Uterus (tissue), 4 donors: ENCODE results near the gene TTLL3. TPM values are rescaled to one million over a fixed set of nuclear protein-coding genes. Genes with fewer than 3 reads are reported as not detected.

Experiments used
- DNase-seq, 2 donors: peaks; one replicate each; pipeline ENCODE4 v3.0.0-alpha.2; 2019 to 2020
- H3K27ac ChIP-seq, 2 donors: fragments of 200-600 bp; sonication (generic); 1 replicate in 1 of 2; 2 replicates in 1 of 2; pipeline ENCODE4 v1.5.1; 2016 to 2018
- H3K27me3 ChIP-seq, 2 donors: fragments of 200-600 bp; sonication (generic); one replicate each; pipeline ENCODE4 v1.5.1; 2018 to 2019; ENCODE audit warnings: control low read depth in 1 of 2
- H3K36me3 ChIP-seq, 2 donors: fragments of 200-600 bp; sonication (generic); one replicate each; pipeline ENCODE4 v1.5.1; 2019; ENCODE audit warnings: control low read depth in 1 of 2
- H3K4me1 ChIP-seq, 2 donors: fragments of 200-600 bp; sonication (generic); one replicate each; pipeline ENCODE4 v1.5.1; 2018 to 2019; ENCODE audit warnings: control low read depth in 1 of 2
- H3K4me3 ChIP-seq, 2 donors: fragments of 200-600 bp; sonication (generic); 1 replicate in 1 of 2; 2 replicates in 1 of 2; pipeline ENCODE4 v1.5.1; 2018 to 2019; ENCODE audit warnings: mild to moderate bottlenecking in 1 of 2
- H3K9me3 ChIP-seq, 2 donors: fragments of 200-600 bp; sonication (generic); one replicate each; pipeline ENCODE4 v1.5.1; 2019; ENCODE audit warnings: control low read depth in 1 of 2
- POLR2A ChIP-seq, 2 donors: fragments of 450-650 bp; IDR thresholded peaks; one replicate each; pipeline ENCODE4 v1.6.1; 2016; ENCODE audit warnings: antibody characterized with exemption in 2 of 2, mild to moderate bottlenecking in 1 of 2, moderate library complexity in 1 of 2
- intact Hi-C: fragments of 100-400 bp; cut with DNase I; formaldehyde crosslinking; loops from one replicate; pipeline ENCODE4 v1.15.1; 2023; ENCODE audit warnings: low total_unique reads
- total RNA-seq, 4 donors: library from RNA; depleted of rRNA in 3 of 4; stranded (reverse); fragments of >200 nt in 3 of 4; gene quantifications; one replicate each; pipeline versions ENCODE4 v1.1.0 to v1.2.4, GENCODE V29; 2014 to 2023
- TF ChIP-seq, protein P1 (sequence below), 4 experiments: fragments of 200-600 bp in 2 of 4; fragments of 450-650 bp in 2 of 4; sonication (generic) in 2 of 4; IDR thresholded peaks; one replicate each; pipeline ENCODE4 v1.5.1; 2016 to 2019; ENCODE audit warnings: antibody characterized with exemption in 4 of 4, mild to moderate bottlenecking in 2 of 4, moderate library complexity in 1 of 4
- donor health status: DM: yes; HTN: yes; CAD: no.

Gene TTLL3
- total RNA-seq, 4 donors from 2014 or later, result 67.1 to 349 (median 83.7) TPM

DNA sequence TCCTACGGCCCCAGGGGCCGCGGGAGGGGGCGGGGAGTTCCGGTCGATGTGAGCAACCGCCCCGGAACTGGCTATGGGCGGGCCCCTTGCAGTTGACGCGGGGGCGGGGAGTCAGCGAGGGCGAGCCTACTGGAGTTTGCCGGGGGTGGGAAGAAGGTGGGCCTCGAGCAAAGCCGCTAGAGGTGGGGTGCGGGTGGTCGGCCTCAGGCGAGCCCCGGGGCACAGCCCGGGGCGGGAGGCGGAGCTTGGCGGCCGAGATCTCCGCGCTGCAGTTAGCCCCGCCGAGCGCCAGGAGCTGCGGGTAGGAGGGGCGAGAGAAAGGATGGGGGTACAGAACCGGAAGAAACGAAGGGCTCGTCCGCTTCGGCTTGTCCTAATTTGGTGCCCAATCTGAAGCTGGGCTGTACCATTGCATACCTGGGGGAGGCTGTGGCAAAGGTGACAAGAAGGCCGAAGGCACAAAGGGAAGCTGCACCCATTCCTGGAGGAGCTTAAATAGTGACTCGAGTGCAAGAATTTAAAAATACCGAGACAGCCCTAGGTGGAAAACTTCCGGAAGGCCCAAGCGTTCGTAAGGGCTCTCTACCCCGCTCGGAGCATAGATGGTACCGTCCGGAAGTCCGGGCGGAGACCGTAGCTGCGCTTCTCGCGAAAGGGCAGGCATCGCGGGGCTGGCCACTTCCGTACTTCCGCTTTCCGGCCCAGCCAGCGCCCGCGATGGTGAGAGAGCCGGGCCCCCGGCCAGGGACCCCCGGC, 17.5 kb upstream of the TTLL3 start, which contains the start of the genes ARPC4 and TADA3:
TSS of gene ARPC4 (plus strand) at position 678 of the 756 bp plus-strand sequence. CDS start at position 718, 40 bp downstream.
TSS of gene TADA3 (minus strand) at position 69 of the 756 bp plus-strand sequence. CDS start 1,007 bp downstream, outside the sequence.
- peak within 1 kb of the TSS; percentile 99 to 100 for H3K4me3 ChIP-seq
- no peaks in the 10 kb centered on the region for H3K9me3 ChIP-seq
- intact Hi-C loops, result no loop called here
- no peaks in the 10 kb centered on the region for H3K36me3 ChIP-seq
- DNase-seq, result peak; percentile 92 to 93
- peak; percentile 33 to 72 for TF ChIP-seq POLR2A (IDR thresholded peaks at IDR 0.05)
- TF ChIP-seq, protein P1, sequence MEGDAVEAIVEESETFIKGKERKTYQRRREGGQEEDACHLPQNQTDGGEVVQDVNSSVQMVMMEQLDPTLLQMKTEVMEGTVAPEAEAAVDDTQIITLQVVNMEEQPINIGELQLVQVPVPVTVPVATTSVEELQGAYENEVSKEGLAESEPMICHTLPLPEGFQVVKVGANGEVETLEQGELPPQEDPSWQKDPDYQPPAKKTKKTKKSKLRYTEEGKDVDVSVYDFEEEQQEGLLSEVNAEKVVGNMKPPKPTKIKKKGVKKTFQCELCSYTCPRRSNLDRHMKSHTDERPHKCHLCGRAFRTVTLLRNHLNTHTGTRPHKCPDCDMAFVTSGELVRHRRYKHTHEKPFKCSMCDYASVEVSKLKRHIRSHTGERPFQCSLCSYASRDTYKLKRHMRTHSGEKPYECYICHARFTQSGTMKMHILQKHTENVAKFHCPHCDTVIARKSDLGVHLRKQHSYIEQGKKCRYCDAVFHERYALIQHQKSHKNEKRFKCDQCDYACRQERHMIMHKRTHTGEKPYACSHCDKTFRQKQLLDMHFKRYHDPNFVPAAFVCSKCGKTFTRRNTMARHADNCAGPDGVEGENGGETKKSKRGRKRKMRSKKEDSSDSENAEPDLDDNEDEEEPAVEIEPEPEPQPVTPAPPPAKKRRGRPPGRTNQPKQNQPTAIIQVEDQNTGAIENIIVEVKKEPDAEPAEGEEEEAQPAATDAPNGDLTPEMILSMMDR (IDR thresholded peaks at IDR 0.05), result peak in 2 of 4 experiments; percentile 17 to 49
- no peaks in the 10 kb centered on the region for H3K4me1 ChIP-seq
- H3K27me3 ChIP-seq, result no peaks in the 10 kb centered on the region
- H3K27ac ChIP-seq, result peak within 1 kb of the TSS; percentile 98

DNA sequence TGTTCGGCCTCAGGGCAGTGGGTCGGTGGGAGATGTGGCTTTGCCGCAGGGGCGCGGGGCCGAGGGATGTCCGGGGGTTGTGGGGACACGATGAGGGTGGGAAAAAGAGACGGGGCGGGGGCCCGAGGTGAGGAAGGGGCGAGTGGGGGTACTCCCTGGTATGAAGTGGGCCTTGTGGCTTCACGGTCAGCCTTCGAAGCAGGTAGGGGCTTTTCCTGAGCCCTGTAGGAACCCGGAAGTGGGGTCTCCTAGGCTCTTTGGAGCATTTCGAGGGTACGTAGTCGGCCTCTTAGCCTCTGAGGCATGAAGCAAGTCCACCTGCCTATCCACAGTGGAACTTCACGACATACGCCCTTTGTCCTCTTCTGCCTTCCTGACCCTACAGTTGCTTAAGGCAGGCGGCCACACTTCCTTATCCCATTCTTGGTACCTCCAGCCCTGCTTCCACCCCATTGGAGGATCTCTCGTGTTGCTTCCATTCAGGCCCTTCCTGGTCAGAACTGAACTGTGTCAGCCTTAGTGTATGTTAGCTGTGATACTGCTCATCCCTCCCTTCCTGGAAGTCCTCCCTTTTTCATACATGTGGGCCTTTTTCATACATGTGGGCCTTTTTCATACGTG, 16.8 kb upstream of the TTLL3 start:
- Histone ChIP-seq H3K4me3 (peak overlapping the region; percentile 99 to 100), H3K4me1 (no peaks in the 10 kb centered on the region), H3K36me3 (no peaks in the 10 kb centered on the region), H3K27ac (peak overlapping the region; percentile 98), H3K9me3 (no peaks in the 10 kb centered on the region), H3K27me3 (no peaks in the 10 kb centered on the region)
- TF ChIP-seq, protein P1 (IDR thresholded peaks at IDR 0.05), result no peak
- TF ChIP-seq POLR2A (IDR thresholded peaks at IDR 0.05), result no peak
- intact Hi-C loops, result no loop called here
- DNase-seq, result no peak

DNA sequence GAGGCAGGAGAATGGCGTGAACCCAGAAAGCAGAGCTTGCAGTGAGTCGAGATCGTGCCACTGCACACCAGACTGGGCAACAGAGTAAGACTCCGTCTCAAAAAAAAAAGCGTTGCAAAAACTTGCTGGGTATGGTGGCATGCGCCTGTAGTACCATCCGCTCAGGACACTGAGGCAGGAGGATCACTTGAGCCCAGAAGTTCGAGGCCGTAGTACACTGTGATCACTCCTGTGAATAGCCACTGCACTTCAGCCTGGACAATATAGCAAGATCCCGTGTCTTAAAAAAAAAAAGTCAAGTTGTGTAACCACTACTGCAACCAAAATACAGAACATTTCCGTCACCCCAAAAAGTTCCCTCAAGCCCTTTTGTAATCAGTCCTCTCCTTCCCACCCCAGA, 15.7 kb upstream of the TTLL3 start:
- Histone ChIP-seq H3K27ac (no peak overlapping the region), H3K4me3 (no peak overlapping the region), H3K27me3 (no peaks in the 10 kb centered on the region), H3K9me3 (no peaks in the 10 kb centered on the region), H3K36me3 (no peaks in the 10 kb centered on the region), H3K4me1 (no peaks in the 10 kb centered on the region)
- intact Hi-C loops, result no loop called here
- no peak for TF ChIP-seq POLR2A (IDR thresholded peaks at IDR 0.05)
- TF ChIP-seq, protein P1 (IDR thresholded peaks at IDR 0.05), result no peak
- no peak for DNase-seq

DNA sequence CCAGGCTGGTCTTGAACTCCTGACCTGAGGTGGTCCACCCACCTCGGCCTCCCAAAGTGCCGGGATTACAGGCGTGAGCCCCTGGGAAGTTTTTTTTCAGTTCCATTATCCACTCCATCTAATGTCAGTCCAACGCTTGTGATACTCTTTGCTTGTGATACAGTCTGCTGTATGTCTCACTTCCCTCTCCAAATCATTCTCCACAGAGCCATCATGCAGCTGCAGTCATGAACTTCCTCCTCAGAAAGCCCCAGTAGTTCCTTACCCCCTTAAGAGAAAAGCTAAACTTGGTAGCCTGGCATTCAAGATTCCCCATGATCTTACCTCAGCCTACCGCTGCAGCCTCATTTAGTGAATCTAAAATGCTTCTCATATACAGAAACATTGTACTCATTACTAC, 14.9 kb upstream of the TTLL3 start:
- no peaks in the 10 kb centered on the region for H3K9me3 ChIP-seq

More for the DNA sequence above, 14.9 kb upstream of the TTLL3 start:
- no peaks in the 10 kb centered on the region for H3K4me1 ChIP-seq
- H3K27me3 ChIP-seq, result no peaks in the 10 kb centered on the region
- TF ChIP-seq, protein P1 (IDR thresholded peaks at IDR 0.05), result no peak
- no peak for TF ChIP-seq POLR2A (IDR thresholded peaks at IDR 0.05)
- H3K36me3 ChIP-seq, result no peaks in the 10 kb centered on the region
- H3K27ac ChIP-seq, result no peak overlapping the region
- DNase-seq, result no peak
- H3K4me3 ChIP-seq, result no peak overlapping the region
- intact Hi-C loops, result no loop called here
